ENCODE data around the gene FAM170B. TPM values are rescaled to one million over a fixed set of nuclear protein-coding genes. Genes with fewer than 3 reads are reported as not detected.

FAM170B gene
- total and polyA plus RNA-seq, 9 of the 15 experiments (the other 6 are each of a cell fraction or from before 2014, with no cell fraction given), result 0.11 to 0.21 TPM; not detected in 7

DNA sequence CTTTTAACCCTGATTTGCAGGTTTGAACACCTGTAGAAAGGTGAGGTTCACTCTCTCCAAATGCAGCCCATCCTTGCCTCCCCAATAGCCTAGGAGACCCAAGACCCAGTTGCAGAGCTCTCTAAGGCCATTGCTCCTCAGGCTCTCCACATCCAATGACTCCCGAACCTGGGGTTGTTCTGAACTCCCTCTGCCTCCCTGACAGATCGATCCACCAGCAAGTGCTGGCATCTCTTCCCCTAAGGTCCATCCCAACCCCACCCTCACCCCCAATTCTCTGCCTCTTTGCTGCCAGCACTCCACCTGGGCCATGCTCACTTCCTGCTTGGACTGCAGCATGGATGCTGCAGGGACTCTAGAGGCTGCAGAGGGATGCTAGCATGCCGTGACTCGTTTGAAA is 19.3 kb upstream of the FAM170B start (continued):
- TF ChIP-seq HBP1 (CRISPR knock-in tag; IDR thresholded peaks at IDR 0.05) (0 out of 2 replicates have a peak, but pooled peaks have one; percentile 17), POLR2B (IDR thresholded peaks at IDR 0.05; ENCODE audit: low read depth, partially characterized antibody) (peak; percentile 65), REST (IDR thresholded peaks at IDR 0.05; ENCODE audit: borderline replicate concordance) (no peak), REST (CRISPR knock-in tag; IDR thresholded peaks at IDR 0.05; ENCODE audit: low read depth) (0 out of 2 replicates have a peak, but pooled peaks have one; percentile 68), OTX1 (CRISPR knock-in tag; IDR thresholded peaks at IDR 0.05) (peak; percentile 56; the same call in 1 of the 2 replicates), ELF4 (CRISPR knock-in tag; IDR thresholded peaks at IDR 0.05) (peak; percentile 44; the same call in 1 of the 2 replicates), SUPT5H (IDR thresholded peaks at IDR 0.05) (peak; percentile 35; the same call in 1 of the 2 replicates)
- TF ChIP-seq, protein P1, sequence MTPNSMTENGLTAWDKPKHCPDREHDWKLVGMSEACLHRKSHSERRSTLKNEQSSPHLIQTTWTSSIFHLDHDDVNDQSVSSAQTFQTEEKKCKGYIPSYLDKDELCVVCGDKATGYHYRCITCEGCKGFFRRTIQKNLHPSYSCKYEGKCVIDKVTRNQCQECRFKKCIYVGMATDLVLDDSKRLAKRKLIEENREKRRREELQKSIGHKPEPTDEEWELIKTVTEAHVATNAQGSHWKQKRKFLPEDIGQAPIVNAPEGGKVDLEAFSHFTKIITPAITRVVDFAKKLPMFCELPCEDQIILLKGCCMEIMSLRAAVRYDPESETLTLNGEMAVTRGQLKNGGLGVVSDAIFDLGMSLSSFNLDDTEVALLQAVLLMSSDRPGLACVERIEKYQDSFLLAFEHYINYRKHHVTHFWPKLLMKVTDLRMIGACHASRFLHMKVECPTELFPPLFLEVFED (CRISPR knock-in tag; conservative IDR thresholded peaks at IDR 0.05), result 0 out of 2 replicates have a peak, but pooled peaks have one; percentile 48

Data from K562 (cell line).